GM21576 (cell line): ENCODE measurements around the gene HAUS3.
"Not testable (repeated sequence)": the region's sequence is repeated elsewhere in the genome, so short reads cannot be mapped to it uniquely, and the experiment has no call there.

Experiments
- ATAC-seq: cut with Tn5 transposase; IDR thresholded peaks from one replicate; pipeline ENCODE4 v1.9.1; 2021; ENCODE audit warnings: mild to moderate bottlenecking, moderate library complexity; ENCODE audit not compliant: unreplicated experiment

Gene HAUS3

DNA sequence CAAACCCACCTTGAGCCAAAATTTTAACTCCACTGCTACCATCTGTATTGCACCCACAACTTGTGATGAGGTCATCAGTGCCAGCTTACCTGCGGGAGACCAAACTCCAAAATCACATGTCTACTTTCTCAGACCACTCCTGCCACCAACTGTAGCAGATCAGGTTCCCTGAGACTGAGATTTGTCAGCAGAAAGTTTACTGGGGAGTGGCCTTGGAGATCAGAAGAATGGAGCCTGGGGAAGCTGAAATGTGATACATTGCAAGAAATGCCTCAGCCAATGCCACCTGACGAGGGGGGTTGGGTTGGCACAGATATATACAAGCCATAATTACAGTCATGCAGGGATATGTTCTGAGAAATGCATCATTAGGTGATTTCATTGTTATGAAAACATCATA is 19.1 kb downstream of the HAUS3 start:
- ATAC-seq = no peak

DNA sequence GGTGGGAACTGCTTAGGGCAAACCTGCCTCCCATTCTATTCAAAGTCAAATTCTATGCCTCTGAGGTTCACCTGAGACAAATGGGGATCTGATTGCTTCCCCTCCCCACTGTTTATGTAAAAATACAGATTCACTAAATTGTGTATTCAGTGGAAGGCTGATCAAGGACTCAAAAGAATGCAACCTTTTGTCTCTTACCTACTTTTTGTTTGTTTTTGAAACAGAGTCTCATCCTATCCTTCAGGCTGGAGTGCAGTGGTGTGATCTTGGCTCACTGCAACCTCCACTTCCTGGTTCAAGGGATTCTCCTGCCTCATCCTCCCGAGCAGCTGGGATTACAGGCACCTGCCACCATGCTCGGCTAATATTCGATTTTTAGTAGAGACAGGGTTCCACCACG is 20.5 kb downstream of the HAUS3 start:
- ATAC-seq = not testable (repeated sequence)

DNA sequence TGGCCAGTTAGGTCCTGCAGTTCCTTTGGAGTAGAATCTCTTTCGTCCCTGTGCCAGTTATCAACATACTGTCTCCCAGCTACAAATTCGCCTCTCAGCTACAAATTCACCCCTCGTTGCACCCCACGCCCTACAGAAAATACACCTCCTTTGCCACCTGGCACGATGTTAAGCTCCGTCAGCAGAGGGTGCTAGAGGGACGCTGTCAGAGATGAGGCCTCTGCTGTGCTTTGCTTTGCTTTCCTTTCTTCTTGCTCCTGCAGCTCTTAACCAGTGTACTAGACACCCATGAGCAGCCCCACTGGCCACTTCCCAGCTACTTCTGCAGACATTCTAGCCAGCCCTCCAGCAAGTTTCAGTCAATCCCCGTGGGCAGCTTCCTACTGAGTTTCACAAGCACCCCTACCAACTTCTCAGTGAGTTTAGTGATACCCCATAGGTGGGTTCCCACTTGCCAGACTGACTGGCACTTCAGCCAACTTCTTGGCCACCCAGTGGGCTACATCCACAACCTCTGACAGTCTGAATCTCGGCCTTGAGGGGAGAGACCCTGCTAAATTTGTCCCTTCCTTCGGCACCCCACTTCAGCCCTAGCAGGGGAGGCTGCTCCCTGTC is 21.8 kb downstream of the HAUS3 start:
- no peak for ATAC-seq

DNA sequence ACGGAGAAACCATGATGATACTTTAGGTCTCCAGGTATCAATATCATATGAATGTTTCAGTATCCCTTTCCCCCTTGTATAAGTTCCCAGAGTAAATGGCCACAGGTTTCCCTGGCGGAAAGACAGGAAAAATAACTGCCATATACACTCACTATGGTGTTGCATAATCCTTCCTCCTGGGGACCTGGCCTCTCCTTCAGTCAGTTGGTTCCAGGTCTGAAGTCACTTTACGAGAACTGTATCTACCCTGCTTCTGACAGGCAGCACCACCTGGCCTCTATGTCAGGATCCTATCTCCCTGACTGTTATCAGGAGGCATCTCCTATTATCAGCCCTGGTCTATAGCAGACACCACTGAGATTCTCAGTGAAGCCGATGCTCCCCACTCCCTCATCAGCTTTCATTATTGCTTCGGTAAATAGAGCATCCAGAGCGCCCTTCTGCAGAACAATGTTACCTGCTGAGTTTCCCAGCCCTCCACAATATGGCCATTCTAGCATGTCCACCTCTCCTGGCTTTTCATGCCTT is 22.6 kb downstream of the HAUS3 start:
- ATAC-seq = no peak

DNA sequence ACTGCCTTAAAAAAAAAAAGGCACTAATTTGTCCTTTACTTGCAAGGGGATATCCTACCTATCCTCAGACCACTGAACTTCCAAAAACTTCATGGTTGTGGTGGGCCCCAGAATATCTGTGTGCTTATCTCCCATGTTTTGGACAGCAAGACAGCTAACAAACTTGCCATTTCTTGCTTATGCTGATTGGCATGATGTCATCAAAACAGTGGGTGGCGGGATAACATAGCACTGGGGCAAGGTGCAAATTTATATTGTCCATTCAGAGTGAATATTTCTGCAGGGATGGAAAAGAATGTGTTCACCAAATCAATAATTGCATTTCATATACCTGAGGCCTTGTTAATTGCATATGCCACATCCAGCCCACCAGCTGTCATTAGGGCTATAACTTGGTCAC is 23.5 kb downstream of the HAUS3 start:
- ATAC-seq = no peak

DNA sequence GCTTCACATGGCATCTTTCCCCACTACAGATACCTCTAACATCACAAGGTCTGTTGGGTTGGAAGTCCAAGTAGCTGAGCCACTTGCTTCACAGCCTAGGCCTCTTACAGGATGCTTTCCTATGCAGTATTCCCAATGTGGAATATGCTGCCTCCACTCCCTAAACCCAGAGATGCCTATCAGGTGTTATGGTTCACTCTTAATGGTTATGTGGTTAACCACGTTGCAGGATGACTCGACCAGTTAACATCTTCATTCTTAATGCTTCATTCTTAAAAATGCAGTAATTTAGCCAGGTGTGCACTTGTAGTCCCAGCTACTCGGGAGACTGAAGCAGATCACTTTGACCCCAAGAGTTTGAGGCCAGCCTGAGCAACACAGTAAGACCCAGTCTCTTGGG is 24.2 kb downstream of the HAUS3 start:
- no peak for ATAC-seq

DNA sequence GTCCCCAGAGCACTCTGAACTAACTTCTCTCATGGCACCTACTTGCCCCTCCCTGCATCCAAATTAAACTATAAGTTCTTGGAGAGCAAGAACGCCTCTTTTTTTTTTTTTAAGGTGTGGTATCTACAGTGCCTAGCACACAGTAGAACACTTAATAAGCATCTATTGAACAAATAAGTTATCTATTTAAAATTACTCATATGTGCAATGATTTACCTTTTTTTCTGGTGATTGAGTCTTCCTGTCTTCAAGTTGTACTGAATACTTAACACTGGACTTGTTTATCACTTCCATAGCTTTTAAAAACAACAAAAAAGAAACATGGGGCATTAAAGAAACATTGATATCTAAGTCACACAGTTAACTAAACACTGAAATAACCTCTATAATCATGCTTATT is 29.1 kb downstream of the HAUS3 start:
- ATAC-seq = no peak

DNA sequence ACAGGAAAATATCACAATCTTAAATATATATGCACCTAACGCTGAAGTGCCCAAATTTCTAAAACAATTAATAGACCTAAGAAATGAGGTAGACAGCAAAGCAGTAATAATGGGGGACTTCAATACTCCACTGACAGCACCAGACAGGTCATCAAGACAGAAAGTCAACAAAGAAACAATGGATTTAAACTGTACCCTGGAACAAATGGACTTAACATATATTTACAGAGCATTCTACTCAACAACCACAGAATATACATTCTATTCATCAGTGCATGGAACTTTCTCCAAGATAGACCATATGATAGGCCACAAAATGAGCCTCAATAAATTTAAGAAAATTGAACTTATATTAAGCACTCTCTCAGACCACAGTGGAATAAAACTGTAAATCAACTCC is 39.1 kb downstream of the HAUS3 start:
- ATAC-seq = not testable (repeated sequence)

DNA sequence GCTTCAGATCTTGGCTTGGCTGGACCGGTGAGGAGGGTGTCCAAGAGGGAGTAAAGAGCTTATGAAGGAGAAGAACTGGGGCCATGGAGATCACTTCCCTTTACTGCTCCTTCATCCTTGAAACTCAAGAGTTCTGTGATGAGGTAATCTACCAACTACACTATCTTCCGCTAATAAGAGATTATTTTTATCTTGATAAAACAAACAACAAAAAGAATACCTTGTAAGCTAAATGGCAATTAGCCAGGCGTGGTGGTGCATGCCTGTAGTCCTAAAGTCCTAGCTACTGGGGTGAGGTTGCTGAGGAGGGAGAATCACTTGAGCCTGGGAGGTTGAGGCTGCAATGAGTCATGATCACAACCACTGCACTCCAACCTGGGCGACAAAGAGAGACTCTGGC is 47.4 kb downstream of the HAUS3 start:
- ATAC-seq = no peak

DNA sequence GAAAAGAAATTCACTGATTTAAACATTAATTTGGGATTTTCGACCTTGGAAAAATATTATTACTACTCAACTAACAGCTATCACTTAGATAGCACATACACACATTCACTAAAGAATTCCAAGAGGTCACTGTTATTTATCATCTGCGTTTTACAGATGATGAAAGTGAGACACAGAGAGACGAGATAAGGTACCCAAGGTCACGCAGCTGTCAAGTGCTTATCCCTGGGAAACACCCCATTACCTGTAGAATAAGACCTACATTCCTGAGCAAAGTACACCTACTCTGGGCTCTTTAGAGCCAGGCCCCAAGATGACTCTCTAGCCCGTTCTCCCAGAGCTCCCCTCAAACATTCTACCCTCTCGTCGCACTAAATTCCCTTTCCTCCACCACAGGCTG is 48.6 kb downstream of the HAUS3 start:
- no peak for ATAC-seq

DNA sequence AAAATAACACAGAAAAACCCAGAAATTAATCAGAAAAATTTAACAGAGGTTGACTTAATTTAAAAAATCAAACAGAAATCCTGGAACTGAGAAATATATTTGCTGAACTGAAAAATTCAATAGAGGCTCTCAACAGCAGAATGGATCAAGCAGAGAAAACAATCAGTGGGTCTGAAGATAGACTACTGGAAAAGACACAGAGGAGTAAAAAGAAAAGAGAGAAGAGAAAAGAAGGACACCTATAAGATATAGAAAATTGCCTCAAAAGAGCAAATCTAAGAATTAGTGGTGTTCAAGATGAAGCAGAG is 55.1 kb downstream of the HAUS3 start:
- no peak for ATAC-seq

DNA sequence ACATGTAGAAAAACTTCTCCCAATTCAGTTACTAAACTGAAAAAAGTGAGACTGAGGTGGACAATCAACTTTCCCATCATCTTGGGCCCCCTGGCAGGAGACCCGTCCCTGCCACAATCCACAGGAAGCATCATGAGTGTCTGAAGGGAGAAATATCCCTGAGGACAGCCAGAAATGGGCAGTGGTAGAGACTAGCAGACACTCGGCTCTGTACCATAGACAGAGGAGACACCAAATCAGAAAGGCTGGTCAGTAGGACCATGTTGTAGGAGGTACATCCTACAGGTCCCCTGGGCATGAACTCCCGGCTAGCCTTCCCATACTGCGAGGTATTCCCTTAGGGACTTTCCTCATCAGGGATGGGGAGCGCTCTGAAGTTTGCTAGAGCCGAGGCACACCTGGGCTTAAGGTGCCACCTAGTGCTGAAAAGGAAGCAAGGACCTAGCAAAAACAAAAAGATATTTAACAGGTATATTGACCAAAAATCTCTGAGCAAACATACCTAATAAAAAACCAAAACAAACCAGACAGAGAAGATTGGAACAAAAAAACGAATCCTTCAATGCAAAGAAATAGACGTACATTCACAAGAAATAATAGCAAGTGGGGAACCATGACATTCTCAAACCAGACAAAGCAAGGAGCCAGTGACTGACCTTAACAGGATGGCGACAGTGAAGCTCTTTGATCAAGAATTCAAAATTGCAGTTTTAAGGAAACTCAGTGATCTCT is 55.6 kb downstream of the HAUS3 start:
- ATAC-seq = no peak

DNA sequence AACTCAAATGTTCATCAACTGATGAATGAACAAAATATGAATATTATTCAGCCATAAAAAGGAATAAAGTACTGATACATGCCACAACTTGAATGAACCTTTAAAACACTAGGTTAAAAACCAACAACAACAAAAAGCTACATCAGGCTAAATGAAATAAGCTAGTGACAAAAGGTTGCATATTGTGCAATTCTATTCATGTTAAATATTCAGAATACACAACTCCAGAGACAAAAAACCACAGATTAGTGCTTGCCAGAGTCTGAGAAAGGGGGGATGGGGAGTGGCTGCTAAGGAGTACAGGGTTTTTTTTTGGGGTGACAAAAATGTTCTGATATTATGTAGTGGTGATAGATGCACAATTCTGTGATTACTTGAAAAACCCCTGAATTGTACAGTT is 58.5 kb downstream of the HAUS3 start:
- no peak for ATAC-seq

DNA sequence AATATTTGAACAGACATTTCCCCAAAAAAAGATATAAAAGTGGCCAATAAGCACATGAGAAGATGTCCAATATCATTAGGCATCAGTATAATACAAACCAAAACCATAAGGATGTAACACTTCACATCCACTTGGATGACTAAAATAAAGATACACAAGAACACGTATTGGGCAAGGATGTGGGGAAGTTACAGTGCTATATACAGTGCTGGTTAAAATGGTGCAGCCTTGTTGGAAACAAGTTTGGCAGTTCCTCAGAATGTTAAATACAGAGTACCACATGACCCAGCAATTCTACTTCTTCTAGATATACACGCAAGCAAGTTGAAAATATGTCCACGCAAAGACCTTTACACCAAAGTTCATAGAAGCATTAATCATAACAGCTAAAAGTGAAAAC is 58.9 kb downstream of the HAUS3 start:
- ATAC-seq = no peak

DNA sequence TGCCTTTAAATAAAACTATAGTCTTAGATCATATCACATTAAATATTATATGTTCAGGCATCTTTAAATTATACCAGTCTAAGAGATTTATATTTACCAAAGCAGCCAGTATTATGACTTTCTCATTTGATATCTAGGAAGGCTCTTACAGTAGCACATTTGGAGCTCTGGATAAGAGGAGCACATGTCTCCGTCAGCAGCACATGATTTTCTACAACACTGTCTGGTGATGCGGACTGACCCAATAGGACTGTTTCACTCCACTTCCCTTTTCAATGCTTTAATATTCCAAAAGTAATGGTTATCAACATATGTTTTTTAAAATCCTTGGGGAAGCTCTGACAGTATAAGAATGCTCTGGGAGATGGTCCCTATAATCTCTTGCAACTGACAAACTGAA is 61.5 kb downstream of the HAUS3 start:
- ATAC-seq = no peak

DNA sequence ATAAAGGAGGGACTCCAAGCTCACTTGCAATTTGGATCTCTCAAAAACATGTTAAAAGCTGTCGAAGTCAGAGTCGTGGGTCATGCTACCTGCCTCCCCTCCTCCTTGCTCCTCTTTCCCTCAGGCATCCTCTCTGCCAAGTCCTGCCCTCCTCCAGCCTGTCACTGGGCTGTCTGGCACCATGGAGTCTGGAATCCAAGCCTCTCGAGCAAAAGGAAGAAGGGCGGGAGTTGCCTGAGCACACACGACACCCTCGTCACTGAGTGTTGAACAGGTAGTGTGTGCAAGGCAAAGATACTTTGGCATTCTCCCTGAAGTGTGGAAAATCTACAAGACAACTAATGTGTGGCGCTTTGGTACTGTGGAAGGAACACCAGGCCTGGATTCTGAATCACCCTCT is 62.2 kb downstream of the HAUS3 start:
- ATAC-seq = no peak

DNA sequence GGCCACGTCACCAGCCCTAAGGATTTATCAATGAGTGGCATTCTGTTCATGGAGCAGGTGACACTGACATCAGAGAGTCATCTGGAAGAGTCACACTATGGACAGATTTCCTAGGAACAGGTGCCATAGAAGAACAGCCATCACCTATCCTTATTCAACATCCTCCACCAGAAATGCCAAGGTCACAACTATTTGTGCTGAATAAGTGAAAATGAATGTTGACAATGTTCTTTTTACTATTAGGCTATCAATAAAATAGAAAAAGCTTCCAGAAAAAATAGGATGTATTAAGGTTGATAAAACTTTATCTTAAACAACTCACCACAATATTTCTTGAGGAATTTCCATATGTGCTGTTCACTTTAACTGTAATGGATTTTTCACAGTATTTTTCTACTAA is 62.9 kb downstream of the HAUS3 start:
- ATAC-seq = no peak
